NCI-H1694 (cell line): ENCODE data around the gene ADARB2.
"Not testable (repeated sequence)": the region's sequence is repeated elsewhere in the genome, so short reads cannot be mapped to it uniquely, and the experiment has no call there.

Source experiments
- DNase-seq: peaks from one replicate; lab custom pipeline; 2025; lab: John Stamatoyannopoulos, UW

Gene ADARB2

GRCh38 chr10:1255118-1255517 lies 482.2 kb downstream of the ADARB2 start:
- DNase-seq, result no peak

- DNase-seq, result no peak
These were observed 483.6 kb downstream of the ADARB2 start for GRCh38 chr10:1253523-1254353.

- DNase-seq, result no peak
These were observed 485.6 kb downstream of the ADARB2 start for GRCh38 chr10:1251769-1252168.

- peak; percentile 71 for DNase-seq
These were observed 488.0 kb downstream of the ADARB2 start for GRCh38 chr10:1249142-1249920.

GRCh38 chr10:1248262-1248630 lies 489.1 kb downstream of the ADARB2 start:
- DNase-seq, result not testable (repeated sequence)

- no peak for DNase-seq
These were observed 489.6 kb downstream of the ADARB2 start for GRCh38 chr10:1247598-1248261.

- no peak for DNase-seq
These were observed 492.8 kb downstream of the ADARB2 start for GRCh38 chr10:1244493-1244892.

GRCh38 chr10:1243486-1244234 lies 493.7 kb downstream of the ADARB2 start:
- DNase-seq, result no peak

GRCh38 chr10:1242975-1243374 lies 494.4 kb downstream of the ADARB2 start:
- no peak for DNase-seq

GRCh38 chr10:1241973-1242935 lies 495.1 kb downstream of the ADARB2 start:
- DNase-seq, result no peak

- DNase-seq, result no peak
These were observed 495.9 kb downstream of the ADARB2 start for GRCh38 chr10:1241322-1241890.

GRCh38 chr10:1240341-1240775 lies 497.0 kb downstream of the ADARB2 start:
- no peak for DNase-seq

- DNase-seq, result no peak
These were observed 504.3 kb downstream of the ADARB2 start for GRCh38 chr10:1233031-1233430.

- no peak for DNase-seq
These were observed 505.0 kb downstream of the ADARB2 start for GRCh38 chr10:1232164-1232911.

GRCh38 chr10:1230592-1231275 lies 506.6 kb downstream of the ADARB2 start:
- no peak for DNase-seq

GRCh38 chr10:1230138-1230537 lies 507.2 kb downstream of the ADARB2 start:
- no peak for DNase-seq

GRCh38 chr10:1229574-1229973 lies 507.8 kb downstream of the ADARB2 start:
- no peak for DNase-seq

- no peak for DNase-seq
These were observed 508.2 kb downstream of the ADARB2 start for GRCh38 chr10:1229116-1229515.

GRCh38 chr10:1228467-1228975 lies 508.8 kb downstream of the ADARB2 start:
- DNase-seq, result no peak
